KOPT-K1 (cell line): ENCODE results near the gene SLC4A9.

Experiments
- H3K27ac ChIP-seq: fragments of 200-600 bp; sonication (generic); 2 replicates; pipeline ENCODE4 v1.5.1; 2016; ENCODE audit warnings: antibody characterized with exemption, mild to moderate bottlenecking, low read depth, low read length; ENCODE audit not compliant: poor library complexity, severe bottlenecking
- H3K36me3 ChIP-seq: fragments of 200-600 bp; sonication (generic); 2 replicates; pipeline ENCODE4 v1.5.1; 2017; ENCODE audit warnings: antibody characterized with exemption, mild to moderate bottlenecking, low read length, moderate library complexity; ENCODE audit not compliant: insufficient read depth
- H3K9me3 ChIP-seq: fragments of 200-600 bp; sonication (generic); 2 replicates; pipeline ENCODE4 v1.5.1; 2017; ENCODE audit warnings: antibody characterized with exemption, low read length, mild to moderate bottlenecking; ENCODE audit not compliant: insufficient read depth, poor library complexity, severe bottlenecking

The SLC4A9 gene

GRCh38 chr5:140391732-140392131, 31.7 kb downstream of the SLC4A9 start:
- no peak overlapping the region for H3K27ac ChIP-seq

GRCh38 chr5:140393738-140394137, 33.7 kb downstream of the SLC4A9 start:
- H3K27ac ChIP-seq: no peak overlapping the region
- no peaks in the 10 kb centered on the region for H3K9me3 ChIP-seq
- no peaks in the 10 kb centered on the region for H3K36me3 ChIP-seq

More at GRCh38 chr5:140391732-140392131, 31.7 kb downstream of the SLC4A9 start:
- no peaks in the 10 kb centered on the region for H3K9me3 ChIP-seq
- H3K36me3 ChIP-seq: no peaks in the 10 kb centered on the region

- no peaks in the 10 kb centered on the region for H3K9me3 ChIP-seq
- H3K27ac ChIP-seq: no peak overlapping the region
- H3K36me3 ChIP-seq: no peaks in the 10 kb centered on the region
Measured at GRCh38 chr5:140398379-140398811, 38.4 kb downstream of the SLC4A9 start.

- H3K9me3 ChIP-seq: no peaks in the 10 kb centered on the region
- peak overlapping the region; percentile 87 for H3K27ac ChIP-seq
- peaks cover 16% of the 10 kb centered on the region for H3K36me3 ChIP-seq
Measured at GRCh38 chr5:140399979-140400729, 40.2 kb downstream of the SLC4A9 start.

GRCh38 chr5:140400730-140401361, 40.9 kb downstream of the SLC4A9 start:
- Histone ChIP-seq H3K27ac (peak overlapping the region; percentile 87), H3K36me3 (peaks cover 23% of the 10 kb centered on the region), H3K9me3 (no peaks in the 10 kb centered on the region)

GRCh38 chr5:140401362-140402257, 41.6 kb downstream of the SLC4A9 start, which contains the start of gene ANKHD1:
TSS of gene ANKHD1 (plus strand) at chr5:140401833. CDS start at chr5:140401968, 135 bp downstream.
- no peaks in the 10 kb centered on the region for H3K9me3 ChIP-seq
- H3K27ac ChIP-seq: peak within 1 kb of the TSS; percentile 87
- peaks cover 31% of the 10 kb centered on the region for H3K36me3 ChIP-seq

GRCh38 chr5:140402258-140403074, 42.5 kb downstream of the SLC4A9 start:
- peaks cover 37% of the 10 kb centered on the region for H3K36me3 ChIP-seq
- H3K9me3 ChIP-seq: no peaks in the 10 kb centered on the region
- peak overlapping the region; percentile 87 for H3K27ac ChIP-seq

GRCh38 chr5:140403613-140404012, 43.6 kb downstream of the SLC4A9 start:
- Histone ChIP-seq H3K27ac (no peak overlapping the region), H3K36me3 (peaks cover 44% of the 10 kb centered on the region), H3K9me3 (no peaks in the 10 kb centered on the region)

- Histone ChIP-seq H3K9me3 (no peaks in the 10 kb centered on the region), H3K36me3 (peaks cover 70% of the 10 kb centered on the region)
Measured at GRCh38 chr5:140408750-140409241, 48.8 kb downstream of the SLC4A9 start.

GRCh38 chr5:140413230-140413629, 53.2 kb downstream of the SLC4A9 start:
- Histone ChIP-seq H3K36me3 (peaks cover 50% of the 10 kb centered on the region), H3K9me3 (no peaks in the 10 kb centered on the region), H3K27ac (no peak overlapping the region)

More at GRCh38 chr5:140408750-140409241, 48.8 kb downstream of the SLC4A9 start:
- no peak overlapping the region for H3K27ac ChIP-seq

- no peaks in the 10 kb centered on the region for H3K9me3 ChIP-seq
- H3K27ac ChIP-seq: no peak overlapping the region
- H3K36me3 ChIP-seq: peaks cover 46% of the 10 kb centered on the region
Measured at GRCh38 chr5:140417235-140417634, 57.2 kb downstream of the SLC4A9 start.

GRCh38 chr5:140418862-140419520, 59.0 kb downstream of the SLC4A9 start:
- Histone ChIP-seq H3K9me3 (no peaks in the 10 kb centered on the region), H3K27ac (no peak overlapping the region), H3K36me3 (peaks cover 34% of the 10 kb centered on the region)

GRCh38 chr5:140420226-140420570, 60.2 kb downstream of the SLC4A9 start:
- Histone ChIP-seq H3K36me3 (peaks cover 22% of the 10 kb centered on the region), H3K9me3 (no peaks in the 10 kb centered on the region), H3K27ac (no peak overlapping the region)
